ENCODE data around the gene KRTAP5-2.
"Not testable (repeated sequence)": the region's sequence is repeated elsewhere in the genome, so short reads cannot be mapped to it uniquely, and the experiment has no call there.

Gene KRTAP5-2

GRCh38 chr11:1589996-1590395, 8.1 kb downstream of the KRTAP5-2 start:
- DNase-seq (ENCODE audit: low read depth in 2 of 2): no peak

DNA sequence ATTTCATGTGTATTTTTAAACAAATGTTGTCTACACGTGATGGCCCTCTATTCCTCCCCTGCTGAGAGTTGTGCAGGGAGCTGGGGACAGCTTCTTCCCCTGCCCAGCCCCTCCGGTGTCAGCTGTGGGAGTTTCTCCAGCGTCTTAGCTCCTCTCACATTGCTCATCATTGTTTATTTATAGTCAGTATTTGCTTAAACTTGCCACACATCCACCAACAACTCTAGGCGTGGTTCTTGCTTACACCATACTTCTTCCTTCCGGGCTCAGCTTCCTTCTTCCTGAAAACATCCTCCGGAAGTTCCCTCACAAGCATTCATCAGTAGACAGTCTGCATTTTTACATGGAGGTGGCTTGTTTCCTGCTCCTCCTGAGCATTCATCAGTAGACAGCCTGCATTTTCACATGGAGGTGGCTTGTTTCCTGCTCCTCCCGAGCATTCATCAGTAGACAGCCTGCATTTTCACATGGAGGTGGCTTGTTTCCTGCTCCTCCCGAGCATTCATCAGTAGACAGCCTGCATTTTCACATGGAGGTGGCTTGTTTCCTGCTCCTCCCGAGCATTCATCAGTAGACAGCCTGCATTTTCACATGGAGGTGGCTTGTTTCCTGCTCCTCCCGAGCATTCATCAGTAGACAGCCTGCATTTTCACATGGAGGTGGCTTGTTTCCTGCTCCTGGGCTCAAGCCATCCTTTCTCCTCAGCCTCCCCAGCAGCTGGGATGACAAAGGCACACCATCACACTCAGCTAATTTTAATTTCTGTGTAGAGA, 8.7 kb downstream of the KRTAP5-2 start:
- not testable (repeated sequence) for DNase-seq (ENCODE audit: low read depth in 2 of 2)

DNA sequence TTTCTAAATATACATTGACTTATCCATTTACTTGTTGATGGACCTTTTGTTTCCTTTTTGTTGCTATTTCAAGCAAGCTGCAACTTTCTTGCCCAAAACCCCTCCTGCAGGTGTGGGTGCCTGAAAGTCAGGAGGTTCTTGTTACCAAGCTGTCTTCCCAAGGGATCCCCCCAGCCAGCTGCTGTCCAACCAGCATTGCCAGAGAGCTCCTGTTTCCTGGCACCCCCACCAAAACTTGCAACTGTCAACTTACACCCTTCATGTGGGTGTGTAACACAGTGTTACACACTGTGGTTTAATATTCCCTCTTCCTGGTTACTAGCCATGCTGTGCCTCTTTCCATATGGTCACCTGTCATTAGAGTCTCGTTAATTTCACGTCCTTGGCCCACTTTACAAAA, 11.4 kb downstream of the KRTAP5-2 start:
- DNase-seq (ENCODE audit: low read depth in 2 of 2): no peak

DNA sequence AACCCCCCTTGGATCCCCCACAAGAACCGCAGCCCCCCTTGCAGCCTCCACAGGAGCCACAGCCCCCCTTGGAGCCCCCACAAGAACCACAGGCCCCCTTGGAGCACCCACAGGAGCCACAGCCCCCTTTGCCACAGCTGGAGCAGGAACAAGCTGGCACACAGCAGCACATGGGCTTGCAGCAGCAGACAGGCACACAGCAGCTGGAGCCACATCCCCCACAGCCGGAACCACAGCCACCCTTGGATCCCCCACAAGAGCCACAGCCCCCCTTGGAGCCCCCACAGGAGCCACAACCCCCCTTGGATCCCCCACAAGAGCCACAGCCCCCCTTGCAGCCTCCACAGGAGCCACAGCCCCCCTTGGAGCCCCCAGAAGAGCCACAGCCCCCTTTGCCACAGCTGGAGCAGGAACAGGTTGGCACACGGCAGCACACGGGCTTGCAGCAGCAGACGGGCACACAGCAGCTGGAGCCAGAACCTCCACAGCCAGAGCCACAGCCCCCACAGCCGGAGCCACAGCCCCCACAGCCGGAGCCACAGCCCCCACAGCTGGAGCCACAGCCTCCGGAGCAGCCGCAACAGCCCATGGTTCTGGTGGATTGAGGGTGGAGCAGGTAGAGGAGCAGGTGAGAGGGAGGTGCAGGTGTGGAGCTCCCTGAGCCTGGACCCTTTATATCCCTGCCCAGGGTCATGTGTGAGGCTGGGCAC, 13.3 kb downstream of the KRTAP5-2 start, which contains the start of gene KRTAP5-1:
TSS of gene KRTAP5-1 (minus strand) at position 623 of the 710 bp plus-strand sequence. CDS start at position 589, 34 bp downstream.
- DNase-seq (ENCODE audit: low read depth in 2 of 2): not testable (repeated sequence)

- DNase-seq (ENCODE audit: low read depth in 2 of 2): not testable (repeated sequence)
These were observed 15.2 kb downstream of the KRTAP5-2 start for GRCh38 chr11:1582909-1583308.

GRCh38 chr11:1581976-1582375, 16.1 kb downstream of the KRTAP5-2 start:
- no peak for DNase-seq (ENCODE audit: low read depth in 2 of 2)

- no peak for DNase-seq (ENCODE audit: low read depth in 2 of 2)
These were observed 21.3 kb downstream of the KRTAP5-2 start for GRCh38 chr11:1576825-1577224.

DNA sequence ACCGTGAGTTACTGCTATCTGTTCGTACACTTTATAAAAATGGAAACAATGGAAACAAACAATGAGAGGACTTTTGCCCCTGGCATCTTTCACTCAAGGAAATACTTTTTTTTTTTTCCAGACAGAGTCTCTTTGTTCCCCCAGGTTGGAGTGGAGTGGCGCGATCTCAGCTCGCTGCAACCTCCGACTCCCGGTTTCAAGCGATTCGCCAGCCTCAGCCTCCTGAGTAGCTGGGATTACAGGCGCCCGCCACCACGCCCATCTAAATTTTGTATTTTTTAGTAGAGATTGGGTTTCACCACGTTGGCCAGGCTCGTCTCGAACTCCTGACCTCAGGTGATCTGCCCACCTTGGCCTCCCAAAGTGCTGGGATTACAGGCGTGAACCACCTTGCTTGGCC, 22.3 kb downstream of the KRTAP5-2 start:
- not testable (repeated sequence) for DNase-seq (ENCODE audit: low read depth in 2 of 2)

DNA sequence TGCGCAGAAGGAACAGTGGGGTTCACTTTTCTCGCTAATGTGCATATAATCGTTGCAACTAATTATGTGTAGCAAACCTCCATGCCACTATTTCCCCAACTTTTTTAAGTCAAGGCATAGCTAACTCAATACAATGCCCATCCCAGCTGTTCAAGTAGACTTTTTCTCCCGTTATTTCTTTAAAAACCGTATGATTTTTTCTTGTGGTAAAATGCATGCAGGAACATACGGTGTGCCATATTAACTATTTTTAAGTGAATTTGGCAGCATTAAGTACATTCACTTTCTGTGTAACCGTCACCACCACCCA, 23.2 kb downstream of the KRTAP5-2 start:
- DNase-seq (ENCODE audit: low read depth in 2 of 2): no peak

DNA sequence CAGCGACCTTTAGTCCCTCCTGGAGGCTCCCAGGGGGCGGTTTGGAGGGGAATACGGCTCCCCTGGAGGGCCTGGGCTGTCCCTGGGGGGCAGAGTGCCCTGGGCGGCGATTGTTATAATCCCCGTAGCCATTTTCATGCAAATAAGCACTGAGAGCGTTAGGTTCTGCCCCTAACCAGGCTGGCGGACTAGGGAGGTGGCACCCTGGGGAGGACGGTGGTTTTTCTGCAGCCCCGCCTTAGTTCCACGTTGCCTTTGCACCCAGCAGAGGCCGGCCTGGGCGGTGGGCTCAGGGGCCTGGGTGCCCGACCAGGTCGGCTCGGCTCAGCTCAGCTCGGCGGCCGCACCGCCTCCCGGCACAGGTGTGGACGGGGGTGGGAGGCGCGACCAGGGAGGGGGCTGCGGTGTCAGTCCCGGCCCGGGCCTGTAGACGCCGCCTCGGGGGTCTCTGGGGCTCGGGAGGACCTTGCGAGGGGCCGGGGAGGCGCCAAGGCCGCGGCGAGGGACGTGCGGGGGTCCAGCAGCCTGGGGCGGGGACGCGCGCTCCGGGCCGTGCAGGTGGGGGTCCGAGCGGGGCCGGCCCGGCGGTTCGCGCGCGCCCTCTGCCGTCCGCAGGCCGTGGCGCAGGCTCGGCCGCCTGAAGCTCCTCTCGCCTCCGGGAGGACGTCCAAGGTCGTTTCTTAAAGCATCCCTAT, 23.7 kb downstream of the KRTAP5-2 start:
- DNase-seq (ENCODE audit: low read depth in 2 of 2): no peak

- DNase-seq (ENCODE audit: low read depth in 2 of 2): no peak
These were observed 24.2 kb downstream of the KRTAP5-2 start for GRCh38 chr11:1573903-1574237.

DNA sequence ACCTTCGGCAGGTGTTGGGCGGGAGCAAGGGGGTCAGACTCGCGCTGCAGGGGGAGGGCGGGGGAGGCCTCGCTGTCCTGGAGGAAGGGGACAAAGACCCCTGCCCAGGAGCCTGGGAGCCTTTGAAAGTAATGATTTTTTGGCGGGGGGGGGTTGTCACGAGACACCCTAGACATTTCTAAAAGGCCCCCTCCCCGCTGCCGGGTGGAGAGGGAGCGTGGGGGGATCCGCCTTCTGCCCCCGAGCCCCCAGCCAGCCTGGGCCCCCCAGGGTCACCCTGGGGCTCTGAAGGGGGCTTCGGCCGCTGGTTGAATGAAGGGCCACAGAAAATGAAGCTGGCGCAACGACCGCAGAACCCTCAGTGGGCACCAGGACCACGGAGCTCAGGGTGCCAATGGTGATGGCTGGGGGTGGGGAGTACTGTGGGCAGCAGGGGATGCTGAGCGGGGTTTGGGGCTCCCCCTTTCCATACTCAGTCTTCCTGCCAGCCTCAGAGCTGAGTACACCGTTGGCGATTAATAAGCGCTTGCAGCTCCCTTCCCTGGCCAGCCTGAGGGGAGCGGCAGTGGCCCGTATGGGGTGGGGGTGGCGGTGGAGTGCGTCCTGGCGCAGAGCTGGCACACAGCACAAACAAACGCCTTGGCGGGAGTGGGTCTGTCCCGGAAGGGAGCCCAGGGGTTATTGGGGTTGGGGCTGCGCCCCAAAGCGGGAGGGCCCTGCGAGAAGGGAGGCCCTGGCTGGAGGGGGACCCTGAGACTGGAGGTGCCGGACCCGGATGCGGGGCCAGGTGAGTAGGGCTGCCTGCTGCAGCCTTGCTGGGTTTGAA, 24.8 kb downstream of the KRTAP5-2 start:
- DNase-seq (ENCODE audit: low read depth in 2 of 2): no peak

- peak; percentile 41 to 52 for DNase-seq (ENCODE audit: low read depth in 2 of 2)
These were observed 25.7 kb downstream of the KRTAP5-2 start, which contains the start of gene DUSP8 for GRCh38 chr11:1572197-1573076. TSS of gene DUSP8 (minus strand) at chr11:1572271. CDS start at chr11:1565826, 6,445 bp downstream.

DNA sequence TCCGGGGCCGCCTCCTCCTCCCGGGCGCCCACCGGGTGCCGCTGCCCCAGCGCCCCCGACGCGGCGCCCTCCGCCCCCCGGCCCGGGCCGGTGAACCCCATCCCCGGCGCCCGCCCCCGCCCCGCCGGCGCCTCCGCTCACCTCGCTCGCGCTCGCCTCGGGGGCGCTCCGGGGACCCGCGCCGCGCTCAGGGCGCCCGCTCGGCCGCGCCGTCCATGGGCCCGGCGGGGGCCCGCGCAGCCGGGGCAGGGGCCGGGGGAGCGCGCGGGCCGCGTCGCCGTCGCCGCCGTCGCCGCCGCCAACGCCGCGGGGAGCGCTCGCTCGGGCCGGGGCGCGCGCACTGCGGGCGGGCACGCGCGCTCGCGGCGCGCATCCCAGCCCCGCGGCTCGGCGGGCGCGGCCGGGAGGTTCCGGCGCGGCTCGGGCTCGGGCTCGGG, 26.3 kb downstream of the KRTAP5-2 start:
- DNase-seq (ENCODE audit: low read depth in 2 of 2): no peak

GRCh38 chr11:1570896-1571759, 27.0 kb downstream of the KRTAP5-2 start:
- DNase-seq (ENCODE audit: low read depth in 2 of 2): no peak

GRCh38 chr11:1570531-1570895, 27.6 kb downstream of the KRTAP5-2 start:
- no peak for DNase-seq (ENCODE audit: low read depth in 2 of 2)

DNA sequence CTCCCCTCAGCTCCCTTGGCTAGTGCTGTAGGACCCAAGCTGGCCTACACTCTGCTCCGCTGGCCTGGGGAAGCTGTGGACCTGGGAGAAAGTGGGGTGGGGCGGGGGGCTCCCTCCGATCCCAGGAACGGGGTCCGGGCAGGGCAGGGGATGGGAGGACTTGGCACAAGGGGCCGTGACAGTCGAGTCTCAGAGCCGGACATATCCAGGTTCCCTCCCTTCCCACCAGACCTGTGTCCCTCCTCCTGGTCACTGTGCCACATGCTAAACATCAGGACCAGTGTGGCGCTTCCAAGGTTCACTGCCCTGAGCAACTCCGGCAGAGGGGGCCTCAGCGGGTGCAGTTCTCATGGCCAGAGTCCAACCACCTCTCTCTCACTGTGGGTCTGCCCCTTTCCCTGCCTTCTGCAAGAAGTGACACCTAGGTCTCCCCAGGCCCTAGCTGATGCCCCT, 28.1 kb downstream of the KRTAP5-2 start:
- no peak for DNase-seq (ENCODE audit: low read depth in 2 of 2)

DNA sequence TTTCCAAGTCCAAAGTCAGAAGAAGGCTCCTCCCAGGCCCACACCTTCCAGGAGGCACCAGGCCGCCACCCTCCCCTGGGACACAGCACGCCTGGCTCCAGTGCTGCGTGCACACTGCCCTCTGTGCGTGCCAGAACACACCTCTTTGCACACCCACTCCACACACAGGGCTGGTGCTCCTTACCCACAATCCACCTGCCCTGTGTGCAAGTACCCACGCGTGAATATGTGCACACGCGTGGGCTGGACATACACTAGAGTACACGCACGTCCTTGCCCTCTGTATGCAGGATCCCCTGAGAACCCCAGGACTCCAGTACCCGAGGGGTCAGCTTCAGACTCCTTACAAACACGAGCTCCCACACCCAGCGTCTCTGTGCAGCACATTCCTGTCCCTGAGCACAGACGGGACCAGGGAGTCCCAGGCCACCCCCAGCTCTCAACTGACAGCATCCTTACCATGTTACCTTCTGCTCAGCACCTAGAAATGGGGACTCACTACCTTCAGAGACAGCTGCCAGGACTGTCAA, 28.8 kb downstream of the KRTAP5-2 start:
- no peak for DNase-seq (ENCODE audit: low read depth in 2 of 2)

- DNase-seq (ENCODE audit: low read depth in 2 of 2): no peak
These were observed 29.6 kb downstream of the KRTAP5-2 start for GRCh38 chr11:1568441-1568911.
